ENCODE data around the gene CELF3.

DNA sequence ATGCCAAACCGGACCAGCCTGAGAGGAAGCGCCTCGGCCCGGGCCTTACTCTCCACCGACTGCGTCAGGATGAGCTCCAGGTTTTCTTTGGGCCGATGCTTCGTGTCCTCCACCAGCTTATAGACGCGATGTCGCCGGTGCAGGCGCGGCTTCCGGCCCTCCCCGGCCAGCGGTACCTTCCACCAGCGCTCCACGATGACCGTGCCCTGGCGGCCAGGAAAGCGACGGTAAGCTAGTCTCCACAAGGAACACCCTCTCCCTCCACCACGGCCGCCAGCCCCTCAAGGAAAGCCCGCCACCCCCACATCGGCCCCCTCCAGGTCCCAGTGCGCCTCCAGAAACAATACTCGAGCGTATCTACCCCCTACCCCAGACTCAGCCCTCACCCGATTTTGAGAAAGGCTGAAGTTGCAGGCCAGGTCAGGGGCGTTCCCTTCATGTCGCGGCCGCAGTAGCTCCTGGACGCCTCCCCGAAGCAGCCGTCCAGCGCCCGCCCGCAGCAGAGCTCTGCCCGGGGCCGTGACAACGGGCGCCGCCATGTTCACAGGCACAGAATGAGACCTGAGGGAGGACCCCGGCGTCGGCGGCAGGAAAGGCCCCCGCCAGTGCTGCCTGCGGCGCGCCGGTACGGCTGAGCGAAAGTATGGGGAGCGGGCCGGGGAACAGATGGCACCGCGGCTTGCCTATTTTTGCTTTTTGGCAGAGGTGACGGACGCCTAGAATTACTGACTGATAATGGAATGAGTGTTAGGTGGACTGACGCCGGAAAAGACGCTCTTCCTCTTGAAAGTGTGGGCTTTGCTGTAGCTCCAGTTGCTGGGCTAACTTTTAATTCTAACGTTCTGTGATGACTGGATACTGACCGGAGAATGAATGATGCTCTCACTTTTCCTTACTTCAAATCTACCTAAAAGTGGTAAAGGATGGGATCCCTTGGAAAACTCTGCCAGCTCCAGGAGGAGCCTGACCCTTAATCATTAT lies 46.6 kb upstream of the CELF3 start, which contains the start of gene MRPL9:
- TF ChIP-seq, protein P1, sequence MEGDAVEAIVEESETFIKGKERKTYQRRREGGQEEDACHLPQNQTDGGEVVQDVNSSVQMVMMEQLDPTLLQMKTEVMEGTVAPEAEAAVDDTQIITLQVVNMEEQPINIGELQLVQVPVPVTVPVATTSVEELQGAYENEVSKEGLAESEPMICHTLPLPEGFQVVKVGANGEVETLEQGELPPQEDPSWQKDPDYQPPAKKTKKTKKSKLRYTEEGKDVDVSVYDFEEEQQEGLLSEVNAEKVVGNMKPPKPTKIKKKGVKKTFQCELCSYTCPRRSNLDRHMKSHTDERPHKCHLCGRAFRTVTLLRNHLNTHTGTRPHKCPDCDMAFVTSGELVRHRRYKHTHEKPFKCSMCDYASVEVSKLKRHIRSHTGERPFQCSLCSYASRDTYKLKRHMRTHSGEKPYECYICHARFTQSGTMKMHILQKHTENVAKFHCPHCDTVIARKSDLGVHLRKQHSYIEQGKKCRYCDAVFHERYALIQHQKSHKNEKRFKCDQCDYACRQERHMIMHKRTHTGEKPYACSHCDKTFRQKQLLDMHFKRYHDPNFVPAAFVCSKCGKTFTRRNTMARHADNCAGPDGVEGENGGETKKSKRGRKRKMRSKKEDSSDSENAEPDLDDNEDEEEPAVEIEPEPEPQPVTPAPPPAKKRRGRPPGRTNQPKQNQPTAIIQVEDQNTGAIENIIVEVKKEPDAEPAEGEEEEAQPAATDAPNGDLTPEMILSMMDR (IDR thresholded peaks at IDR 0.05) = no peak
- TF ChIP-seq EZH2 (IDR thresholded peaks at IDR 0.05; ENCODE audit: borderline replicate concordance, insufficient read depth, low read depth, low read length, poor library complexity, severe bottlenecking) = no peak
